GM18519 (cell line): ENCODE data around the gene LUC7L3.
"Not testable (repeated sequence)": the region's sequence is repeated elsewhere in the genome, so short reads cannot be mapped to it uniquely, and the experiment has no call there.

ENCODE experiments used
- ATAC-seq: cut with Tn5 transposase; IDR thresholded peaks from one replicate; pipeline ENCODE4 v1.9.1; 2021; ENCODE audit warnings: mild to moderate bottlenecking, moderate library complexity; ENCODE audit not compliant: unreplicated experiment, low FRiP score

LUC7L3 gene

GRCh38 chr17:50778988-50779387 lies 59.6 kb downstream of the LUC7L3 start:
- no peak for ATAC-seq

- no peak for ATAC-seq
Observed at GRCh38 chr17:50779747-50780353, 60.4 kb downstream of the LUC7L3 start.

- no peak for ATAC-seq
Observed at GRCh38 chr17:50781167-50781566, 61.8 kb downstream of the LUC7L3 start.

- no peak for ATAC-seq
Observed at GRCh38 chr17:50783193-50783660, 63.8 kb downstream of the LUC7L3 start.

- no peak for ATAC-seq
Observed at GRCh38 chr17:50783905-50784304, 64.5 kb downstream of the LUC7L3 start.

- no peak for ATAC-seq
Observed at GRCh38 chr17:50785126-50785525, 65.7 kb downstream of the LUC7L3 start.

GRCh38 chr17:50785946-50786570 lies 66.7 kb downstream of the LUC7L3 start:
- ATAC-seq: no peak

- ATAC-seq: no peak
Observed at GRCh38 chr17:50787106-50787505, 67.7 kb downstream of the LUC7L3 start.

GRCh38 chr17:50790618-50791017 lies 71.2 kb downstream of the LUC7L3 start:
- ATAC-seq: no peak

GRCh38 chr17:50792132-50792531 lies 72.7 kb downstream of the LUC7L3 start:
- ATAC-seq: no peak

GRCh38 chr17:50793007-50793406 lies 73.6 kb downstream of the LUC7L3 start:
- no peak for ATAC-seq

- ATAC-seq: no peak
Observed at GRCh38 chr17:50794361-50794760, 75.0 kb downstream of the LUC7L3 start.

GRCh38 chr17:50797135-50797810 lies 77.9 kb downstream of the LUC7L3 start:
- no peak for ATAC-seq

GRCh38 chr17:50798424-50799288 lies 79.3 kb downstream of the LUC7L3 start:
- ATAC-seq: no peak

GRCh38 chr17:50799582-50799981 lies 80.2 kb downstream of the LUC7L3 start:
- no peak for ATAC-seq

- ATAC-seq: no peak
Observed at GRCh38 chr17:50800196-50800700, 80.8 kb downstream of the LUC7L3 start.

GRCh38 chr17:50802609-50803571 lies 83.5 kb downstream of the LUC7L3 start:
- ATAC-seq: no peak

GRCh38 chr17:50803676-50804075 lies 84.3 kb downstream of the LUC7L3 start:
- no peak for ATAC-seq

GRCh38 chr17:50804749-50805475 lies 85.5 kb downstream of the LUC7L3 start:
- not testable (repeated sequence) for ATAC-seq
